HUES48 (cell line): ENCODE results near the gene MLYCD.

ENCODE experiments used
- H3K27ac ChIP-seq: one replicate; pipeline ENCODE4 v1.7.0; 2013; ENCODE audit warnings: low read depth, low read length, inconsistent platforms
- H3K27me3 ChIP-seq: 2 replicates; pipeline ENCODE4 v1.6.1; 2013; ENCODE audit warnings: mild to moderate bottlenecking, low read length; ENCODE audit not compliant: control insufficient read depth, insufficient read depth
- H3K36me3 ChIP-seq: 2 replicates; pipeline ENCODE4 v1.6.1; 2013; ENCODE audit warnings: low read length; ENCODE audit not compliant: control insufficient read depth, insufficient read depth
- H3K4me1 ChIP-seq: 2 replicates; pipeline ENCODE4 v1.6.1; 2013; ENCODE audit warnings: mild to moderate bottlenecking, low read length; ENCODE audit not compliant: control insufficient read depth, insufficient read depth
- H3K4me3 ChIP-seq: 2 replicates; pipeline ENCODE4 v1.5.1; 2013; ENCODE audit warnings: mild to moderate bottlenecking, low read depth, low read length
- H3K9ac ChIP-seq: 2 replicates; pipeline ENCODE4 v1.6.1; 2013; ENCODE audit warnings: mild to moderate bottlenecking, low read depth, low read length, moderate library complexity
- H3K9me3 ChIP-seq: 2 replicates; pipeline ENCODE4 v1.6.1; 2013; ENCODE audit warnings: low read length; ENCODE audit not compliant: control insufficient read depth, insufficient read depth

Gene MLYCD

GRCh38 chr16:83925957-83926725 lies 27.2 kb downstream of the MLYCD start:
- Histone ChIP-seq H3K27ac (no peak overlapping the region), H3K27me3 (no peaks in the 10 kb centered on the region), H3K36me3 (no peaks in the 10 kb centered on the region), H3K4me1 (0 out of 2 replicates have a peak, but pooled peaks cover 4% of the 10 kb centered on the region), H3K9ac (no peak overlapping the region), H3K4me3 (no peak overlapping the region), H3K9me3 (no peaks in the 10 kb centered on the region)

GRCh38 chr16:83926726-83927397 lies 27.9 kb downstream of the MLYCD start:
- Histone ChIP-seq H3K4me3 (peak overlapping the region; percentile 61), H3K27me3 (no peaks in the 10 kb centered on the region), H3K36me3 (no peaks in the 10 kb centered on the region), H3K27ac (peak overlapping the region; percentile 88), H3K9me3 (no peaks in the 10 kb centered on the region), H3K9ac (peak overlapping the region; percentile 67), H3K4me1 (0 out of 2 replicates have a peak, but pooled peaks cover 4% of the 10 kb centered on the region)

- Histone ChIP-seq H3K27ac (no peak overlapping the region), H3K9ac (no peak overlapping the region), H3K36me3 (no peaks in the 10 kb centered on the region), H3K27me3 (no peaks in the 10 kb centered on the region), H3K4me1 (0 out of 2 replicates have a peak, but pooled peaks cover 4% of the 10 kb centered on the region), H3K9me3 (no peaks in the 10 kb centered on the region), H3K4me3 (no peak overlapping the region)
Measured at GRCh38 chr16:83928341-83929055, 29.6 kb downstream of the MLYCD start.

- H3K27ac ChIP-seq, result no peak overlapping the region
- H3K4me3 ChIP-seq, result no peak overlapping the region
- no peak overlapping the region for H3K9ac ChIP-seq
- H3K36me3 ChIP-seq, result no peaks in the 10 kb centered on the region
- 0 out of 2 replicates have a peak, but pooled peaks cover 4% of the 10 kb centered on the region for H3K4me1 ChIP-seq
- no peaks in the 10 kb centered on the region for H3K9me3 ChIP-seq
- no peaks in the 10 kb centered on the region for H3K27me3 ChIP-seq
Measured at GRCh38 chr16:83929811-83930555, 31.1 kb downstream of the MLYCD start.

GRCh38 chr16:83930730-83931500 lies 32.0 kb downstream of the MLYCD start:
- Histone ChIP-seq H3K4me3 (no peak overlapping the region), H3K4me1 (0 out of 2 replicates have a peak, but pooled peaks cover 4% of the 10 kb centered on the region), H3K9me3 (no peaks in the 10 kb centered on the region), H3K27me3 (no peaks in the 10 kb centered on the region), H3K9ac (no peak overlapping the region), H3K36me3 (no peaks in the 10 kb centered on the region), H3K27ac (no peak overlapping the region)

- Histone ChIP-seq H3K4me3 (no peak overlapping the region), H3K27ac (no peak overlapping the region), H3K4me1 (0 out of 2 replicates have a peak, but pooled peaks cover 4% of the 10 kb centered on the region), H3K9me3 (no peaks in the 10 kb centered on the region), H3K9ac (no peak overlapping the region), H3K27me3 (no peaks in the 10 kb centered on the region), H3K36me3 (no peaks in the 10 kb centered on the region)
Measured at GRCh38 chr16:83931556-83931955, 32.6 kb downstream of the MLYCD start.

GRCh38 chr16:83932304-83932703 lies 33.4 kb downstream of the MLYCD start:
- H3K36me3 ChIP-seq, result no peaks in the 10 kb centered on the region
- H3K27me3 ChIP-seq, result no peaks in the 10 kb centered on the region
- H3K4me1 ChIP-seq, result 0 out of 2 replicates have a peak, but pooled peaks cover 2% of the 10 kb centered on the region
- H3K9me3 ChIP-seq, result no peaks in the 10 kb centered on the region
- no peak overlapping the region for H3K4me3 ChIP-seq
- no peak overlapping the region for H3K9ac ChIP-seq
- H3K27ac ChIP-seq, result no peak overlapping the region

- H3K27me3 ChIP-seq, result no peaks in the 10 kb centered on the region
- H3K4me3 ChIP-seq, result no peak overlapping the region
- H3K4me1 ChIP-seq, result no peaks in the 10 kb centered on the region
- no peak overlapping the region for H3K9ac ChIP-seq
- H3K27ac ChIP-seq, result no peak overlapping the region
- no peaks in the 10 kb centered on the region for H3K9me3 ChIP-seq
- no peaks in the 10 kb centered on the region for H3K36me3 ChIP-seq
Measured at GRCh38 chr16:83932955-83933673, 34.2 kb downstream of the MLYCD start.

- H3K4me1 ChIP-seq, result no peaks in the 10 kb centered on the region
- no peak overlapping the region for H3K27ac ChIP-seq
- H3K4me3 ChIP-seq, result no peak overlapping the region
- no peaks in the 10 kb centered on the region for H3K36me3 ChIP-seq
- no peaks in the 10 kb centered on the region for H3K27me3 ChIP-seq
- no peaks in the 10 kb centered on the region for H3K9me3 ChIP-seq
- H3K9ac ChIP-seq, result no peak overlapping the region
Measured at GRCh38 chr16:83933885-83934683, 35.2 kb downstream of the MLYCD start.
